HG03135 (cell line): ENCODE measurements around the gene ADGRF1.
"Not testable (repeated sequence)": the region's sequence is repeated elsewhere in the genome, so short reads cannot be mapped to it uniquely, and the experiment has no call there.

Experiments used
- ATAC-seq: cut with Tn5 transposase; IDR thresholded peaks from one replicate; pipeline ENCODE4 v1.9.1; 2021; ENCODE audit warnings: mild to moderate bottlenecking, moderate library complexity; ENCODE audit not compliant: unreplicated experiment

ADGRF1 gene

DNA sequence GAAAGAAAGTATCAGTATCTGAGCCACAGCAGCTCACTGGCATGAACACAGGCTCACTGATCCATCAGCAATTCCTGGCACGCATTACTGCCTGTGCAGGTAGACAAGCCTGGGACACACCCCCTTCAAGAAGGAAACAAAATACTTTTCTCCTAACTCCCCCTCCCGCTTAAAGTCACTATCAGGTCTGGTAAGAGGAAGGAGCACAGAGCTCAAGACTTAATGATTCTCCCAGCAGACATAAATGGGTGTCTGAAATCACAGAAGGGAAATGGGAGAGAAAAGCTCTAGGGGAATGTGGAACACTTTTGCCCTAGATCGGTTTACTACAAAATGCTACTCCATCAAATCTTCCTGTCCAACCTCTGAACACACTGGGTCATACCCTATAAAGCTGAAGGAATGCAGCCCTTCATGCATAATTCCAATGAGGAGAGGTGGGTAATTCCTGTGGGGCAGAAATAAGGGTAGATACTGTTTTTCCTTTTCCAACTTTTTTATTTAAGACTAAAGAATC, at the start of gene ADGRF1:
ADGRF1 (minus strand) TSS at position 58 of the 517 bp plus-strand sequence. CDS start 13,271 bp downstream, outside the sequence.
- ATAC-seq: no peak

GRCh38 chr6:47090881-47091280, 48.7 kb upstream of the ADGRF1 start:
- ATAC-seq: no peak

DNA sequence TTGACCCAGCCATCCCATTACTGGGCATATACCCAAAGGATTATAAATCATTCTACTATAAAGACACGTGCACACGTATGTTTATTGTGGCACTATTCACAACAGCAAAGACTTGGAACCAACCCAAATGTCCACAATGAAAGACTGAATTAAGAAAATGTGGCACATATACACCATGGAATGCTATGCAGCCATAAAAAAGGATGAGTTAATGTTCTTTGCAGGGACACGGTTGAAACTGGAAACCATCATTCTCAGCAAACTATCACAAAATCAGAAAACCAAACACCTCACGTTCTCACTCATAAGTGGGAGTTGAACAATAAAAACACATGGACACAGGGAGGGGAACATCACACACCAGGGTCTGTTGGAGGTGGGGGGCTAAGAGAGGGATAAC, 47.3 kb upstream of the ADGRF1 start:
- not testable (repeated sequence) for ATAC-seq

DNA sequence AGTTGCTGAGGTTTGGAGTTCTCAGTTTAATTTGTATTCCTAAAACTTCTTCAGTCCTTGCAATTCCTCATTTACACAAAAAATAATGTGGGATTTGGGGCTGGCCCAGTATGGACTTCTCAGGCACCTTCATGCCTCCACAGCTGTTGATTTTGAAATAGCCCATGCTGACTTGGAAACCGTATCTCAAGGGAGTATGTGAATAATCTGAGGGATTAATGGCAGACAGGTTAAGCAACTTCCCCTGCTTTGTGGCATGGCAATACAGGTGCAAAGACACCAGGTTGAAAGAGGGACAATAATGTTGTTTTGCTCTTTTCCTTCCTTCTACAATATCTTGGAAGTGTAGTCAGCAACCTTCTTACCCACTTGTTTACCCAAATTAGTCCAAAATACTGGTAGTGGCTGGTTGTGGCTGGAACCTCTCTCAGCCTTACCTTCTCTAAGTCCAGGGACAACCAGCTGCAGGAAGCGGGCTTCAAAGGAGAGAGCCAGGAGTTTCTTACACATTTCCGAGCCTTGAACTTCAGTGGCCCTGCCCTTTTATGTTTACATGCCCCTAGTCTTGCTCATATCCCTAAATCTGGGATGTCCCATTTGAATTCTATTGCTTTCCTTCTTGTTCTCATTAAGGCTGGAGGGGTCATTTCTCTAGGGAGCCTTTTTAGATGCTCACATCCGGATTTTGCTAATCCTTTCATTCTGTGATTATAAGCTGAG, 44.1 kb upstream of the ADGRF1 start:
- no peak for ATAC-seq

GRCh38 chr6:47084610-47085009, 42.5 kb upstream of the ADGRF1 start:
- ATAC-seq: no peak

DNA sequence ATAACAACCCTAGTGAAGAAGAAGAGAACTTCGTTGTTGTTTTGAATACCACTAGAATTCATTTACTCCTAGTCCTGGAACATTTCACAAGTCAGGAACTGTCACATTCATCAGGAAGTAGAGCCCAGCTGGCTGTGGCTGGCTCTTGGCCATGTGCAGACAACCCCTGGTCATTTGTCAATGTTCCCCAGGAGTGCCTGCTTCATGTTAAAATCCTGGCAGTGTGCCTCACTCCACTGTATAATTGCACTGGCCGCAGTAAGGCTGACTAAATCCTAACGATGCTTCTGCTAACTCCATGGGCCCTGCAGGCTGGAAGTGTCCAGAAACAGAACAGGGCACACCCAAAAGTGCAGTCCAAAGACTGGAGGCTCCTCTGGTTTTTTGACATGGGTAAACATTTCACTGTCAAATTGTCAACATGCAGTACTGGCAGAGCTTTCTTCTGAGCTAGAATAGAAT, 41.5 kb upstream of the ADGRF1 start:
- no peak for ATAC-seq

GRCh38 chr6:47080083-47080596, 38.0 kb upstream of the ADGRF1 start:
- ATAC-seq: no peak

- ATAC-seq: no peak
Measured at GRCh38 chr6:47079638-47080037, 37.5 kb upstream of the ADGRF1 start.

DNA sequence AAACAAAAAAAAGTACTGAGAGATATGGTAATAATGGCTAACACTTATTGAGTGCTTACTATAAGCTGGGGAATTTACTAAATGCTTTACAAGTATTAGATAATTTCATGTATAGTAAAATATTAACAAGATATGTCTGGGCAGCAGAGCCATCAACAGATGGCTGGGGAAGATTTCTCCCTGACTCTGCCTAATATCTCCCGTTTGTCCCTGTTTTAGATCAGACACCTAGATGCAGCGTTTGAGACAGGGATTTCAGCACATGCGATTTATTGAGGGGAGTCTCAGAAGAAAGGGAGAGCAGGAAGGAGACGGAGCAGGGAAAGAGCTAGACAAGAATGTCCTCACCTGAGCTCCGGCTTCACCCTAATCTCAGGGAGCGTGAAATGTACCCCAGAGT, 36.9 kb upstream of the ADGRF1 start:
- ATAC-seq: no peak

GRCh38 chr6:47076422-47077344, 34.6 kb upstream of the ADGRF1 start:
- no peak for ATAC-seq

DNA sequence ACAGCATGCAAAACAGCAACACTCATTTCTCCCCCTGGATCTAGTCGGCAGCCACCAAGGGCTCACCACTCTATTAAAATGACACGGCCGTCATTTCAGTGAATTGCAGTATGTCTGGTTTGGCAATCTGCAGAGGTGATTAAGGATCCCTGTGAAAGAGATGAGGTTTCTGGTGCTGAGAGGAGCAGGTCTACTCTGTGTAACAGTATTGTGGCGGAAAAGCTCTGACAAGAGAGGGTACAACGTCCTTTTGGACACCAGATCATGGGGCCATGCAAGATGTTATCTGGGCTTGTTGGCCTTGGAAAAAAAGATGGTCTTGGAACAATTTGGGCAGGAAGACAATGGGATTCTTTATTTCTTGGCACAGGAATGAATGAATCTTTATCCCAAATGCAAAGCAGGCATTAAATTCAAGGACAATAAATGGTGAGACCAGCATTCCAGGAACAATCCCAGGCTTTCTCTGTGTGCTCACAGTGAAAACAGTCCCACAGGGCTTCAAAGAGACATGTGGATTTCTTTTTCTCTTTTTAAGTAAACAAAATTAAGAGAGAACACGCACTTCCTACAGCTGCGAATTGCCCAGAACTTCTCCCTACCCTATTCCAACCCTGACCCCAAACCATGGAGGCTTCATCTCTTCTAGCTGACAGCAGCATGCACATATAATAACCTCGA, 33.7 kb upstream of the ADGRF1 start:
- no peak for ATAC-seq

- ATAC-seq: no peak
Measured at GRCh38 chr6:47075168-47075567, 33.0 kb upstream of the ADGRF1 start.

GRCh38 chr6:47073125-47074110, 31.3 kb upstream of the ADGRF1 start:
- no peak for ATAC-seq

GRCh38 chr6:47072667-47073066, 30.5 kb upstream of the ADGRF1 start:
- ATAC-seq: no peak

DNA sequence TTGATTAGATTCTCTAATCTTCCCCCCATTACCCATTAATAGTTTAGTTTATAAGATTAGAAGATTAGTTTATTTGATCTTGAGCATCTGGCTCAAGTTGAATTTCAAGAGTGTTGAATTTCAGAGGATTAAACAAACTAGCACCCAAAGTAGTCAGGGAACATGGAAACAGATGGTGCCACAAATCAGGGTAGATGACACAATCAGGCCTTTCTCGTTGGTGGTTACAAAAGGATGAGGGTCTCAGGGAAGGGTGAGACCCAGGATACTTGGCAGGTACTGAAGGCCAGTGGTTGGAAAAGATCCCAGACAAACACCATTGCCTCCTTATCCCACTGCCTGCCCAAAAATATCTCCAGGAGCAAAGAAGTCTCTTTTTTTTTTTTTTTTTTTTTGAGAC, 29.5 kb upstream of the ADGRF1 start:
- ATAC-seq: no peak

GRCh38 chr6:47070461-47070860, 28.3 kb upstream of the ADGRF1 start:
- ATAC-seq: no peak

GRCh38 chr6:47069156-47069555, 27.0 kb upstream of the ADGRF1 start:
- no peak for ATAC-seq

- ATAC-seq: no peak
Measured at GRCh38 chr6:47066418-47066817, 24.3 kb upstream of the ADGRF1 start.

DNA sequence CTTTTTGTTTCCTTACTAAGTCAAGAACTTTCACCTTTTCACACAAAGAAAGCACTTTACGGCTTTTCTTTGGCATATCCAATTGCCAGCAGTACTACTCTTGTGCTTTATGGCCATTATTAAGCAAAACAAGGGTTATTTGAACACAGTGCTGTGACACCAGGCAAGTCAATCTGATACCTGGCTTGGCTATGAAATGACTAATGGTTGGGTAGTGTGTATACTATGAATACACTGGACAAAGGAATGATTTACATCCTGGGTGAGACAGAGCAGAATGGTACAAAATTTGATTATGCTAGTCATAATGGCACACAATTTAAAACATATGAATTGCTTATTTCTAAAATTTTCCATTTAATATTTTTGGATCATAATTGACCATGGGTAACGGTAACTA, 22.1 kb upstream of the ADGRF1 start:
- no peak for ATAC-seq

GRCh38 chr6:47062346-47062745, 20.2 kb upstream of the ADGRF1 start:
- no peak for ATAC-seq
